K562 (cell line): ENCODE measurements around the gene FEM1B. TPM values are rescaled to one million over a fixed set of nuclear protein-coding genes. Genes with fewer than 3 reads are reported as not detected.

ENCODE experiments used
- ATAC-seq: fragments of 200-7000 bp; cut with Tn5 transposase; 3 replicates; pipeline ENCODE4 v1.9.1; 2020; ENCODE audit warnings: moderate library complexity
- BruUV-seq: library from RNA; stranded (reverse); fragments of 400-500 nt; replicated peaks from 2 replicates; lab custom pipeline; 2021; lab: Mats Ljungman, UMichigan
- CTCF ChIA-PET: fragments of 300-600 bp; formaldehyde crosslinking; extraction: SDS; loops from one replicate; lab custom pipeline; 2021; ENCODE audit warnings: low intra/inter-chr PET ratio; lab: Yijun Ruan, JAX
- POLR2A ChIA-PET: fragments of 300-600, 350-650 bp; sonication (Branson Sonifier 250); formaldehyde crosslinking; extraction: SDS; loops from one replicate; lab custom pipeline; 2021; ENCODE audit warnings: antibody characterized with exemption, inconsistent platforms; lab: Yijun Ruan, JAX
- DNase-seq, 4 experiments: peaks; one replicate each; pipeline versions ENCODE4 v3.0.0 to v3.0.0-alpha.2; 2011 to 2018; ENCODE audit warnings: low spot score in 3 of 4, mixed read lengths in 3 of 4; ENCODE audit errors: extremely low read depth in 1 of 4
- FAIRE-seq: peaks from 2 replicates; lab custom pipeline; 2011; peaks lifted over from hg19 to GRCh38; lab: Jason Lieb, UNC
- H2AFZ ChIP-seq: 2 replicates; pipeline ENCODE4 v1.6.0; 2011; ENCODE audit warnings: low read depth, low read length, control low read depth, inconsistent platforms
- H3K27ac ChIP-seq: fragments of 200-600 bp; 3 replicates; pipeline ENCODE4 v1.8.0; 2011; ENCODE audit warnings: low read depth, mild to moderate bottlenecking, control low read depth, inconsistent platforms, low read length, moderate library complexity, mixed read lengths; ENCODE audit errors: extremely low read depth
- H3K27me3 ChIP-seq, 2 experiments: fragments of 300-600 bp in 1 of 2; 2 replicates in 1 of 2; 3 replicates in 1 of 2; pipeline versions ENCODE4 v1.6.0 to v1.8.0; 2011; ENCODE audit warnings: inconsistent platforms in 2 of 2, low read length in 2 of 2, mild to moderate bottlenecking in 1 of 2, mixed read lengths in 1 of 2, moderate library complexity in 1 of 2; ENCODE audit not compliant: control insufficient read depth in 2 of 2, insufficient read depth in 2 of 2
- H3K36me3 ChIP-seq: fragments of 300-600 bp; 3 replicates; pipeline ENCODE4 v1.8.0; 2011; ENCODE audit warnings: mild to moderate bottlenecking, low read length, inconsistent platforms; ENCODE audit not compliant: control insufficient read depth, insufficient read depth
- H3K4me1 ChIP-seq, 2 experiments: fragments of 200-600 bp in 1 of 2; replicated peaks in 1 of 2; 2 replicates in 1 of 2; 3 replicates in 1 of 2; pipeline versions ENCODE4 v1.5.1 to v1.8.0; 2011; ENCODE audit warnings: inconsistent platforms in 2 of 2, low read length in 2 of 2, mild to moderate bottlenecking in 1 of 2, mixed read lengths in 1 of 2, moderate library complexity in 1 of 2; ENCODE audit not compliant: control insufficient read depth in 2 of 2, insufficient read depth in 2 of 2
- H3K4me2 ChIP-seq: 2 replicates; pipeline ENCODE4 v1.6.1; 2011; ENCODE audit warnings: low read length, control low read depth, inconsistent platforms, mixed read lengths; ENCODE audit not compliant: insufficient read depth
- H3K4me3 ChIP-seq: fragments of 200-600 bp; sonication (generic), shearing (Covaris generic); 2 replicates; pipeline ENCODE4 v1.5.1; 2016; ENCODE audit warnings: control low read depth, inconsistent platforms
- H3K79me2 ChIP-seq: fragments of 200-600 bp; 3 replicates; pipeline ENCODE4 v1.8.0; 2011; ENCODE audit warnings: low read length, inconsistent platforms; ENCODE audit not compliant: control insufficient read depth, insufficient read depth
- H3K9ac ChIP-seq, 2 experiments: 2 replicates each; pipeline versions ENCODE4 v1.6.0 to v1.6.1; 2011; ENCODE audit warnings: low read depth in 2 of 2, low read length in 2 of 2, control low read depth in 1 of 2, inconsistent platforms in 1 of 2, mild to moderate bottlenecking in 1 of 2, mixed read lengths in 1 of 2; ENCODE audit not compliant: insufficient read depth in 1 of 2
- H3K9me1 ChIP-seq: one replicate; pipeline ENCODE4 v1.6.0; 2011; ENCODE audit warnings: inconsistent platforms, mild to moderate bottlenecking, low read length, moderate library complexity; ENCODE audit not compliant: control insufficient read depth, insufficient read depth
- H3K9me3 ChIP-seq: replicated peaks from 2 replicates; pipeline ENCODE4 v1.5.1; 2011; ENCODE audit warnings: low read depth, low read length, inconsistent platforms; ENCODE audit not compliant: control insufficient read depth, insufficient read depth
- H4K20me1 ChIP-seq: replicated peaks from 2 replicates; pipeline ENCODE4 v1.6.1; 2011; ENCODE audit warnings: low read length, inconsistent platforms, mixed read lengths; ENCODE audit not compliant: control insufficient read depth, insufficient read depth
- GMEB1 ChIP-seq: fragments of 250-450 bp; sonication (Bioruptor Pico); IDR thresholded peaks from 2 replicates; pipeline ENCODE4 v1.4.0; 2020; ENCODE audit warnings: mild to moderate bottlenecking
- PRPF4 ChIP-seq: fragments of 200-400 bp; formaldehyde crosslinking; IDR thresholded peaks from one replicate; pipeline ENCODE4 v1.6.1; 2017; ENCODE audit warnings: low read length, low read depth, mild to moderate bottlenecking; ENCODE audit not compliant: insufficient read depth, poor library complexity, severe bottlenecking
- ZNF316 ChIP-seq: fragments of 450-650 bp; IDR thresholded peaks from 2 replicates; pipeline ENCODE4 v1.6.1; 2016
- WGBS: fragments of 100-300 bp; shearing (Covaris generic); methylation state at CpG from one replicate; pipeline ENCODE4 v1.1.6; 2016; ENCODE audit warnings: low coverage, mixed read lengths; ENCODE audit not compliant: insufficient coverage; ENCODE audit errors: missing lambda C conversion rate; 5-methylcytosine and 5-hydroxymethylcytosine counted together
- in situ Hi-C: fragments of 300-500 bp; cut with MboI; formaldehyde crosslinking; loops from 4 replicates; pipeline ENCODE4 v1.15.0; 2018; ENCODE audit warnings: inconsistent platforms, mixed read lengths
- intact Hi-C: fragments of 100-400 bp; cut with micrococcal nuclease; formaldehyde crosslinking; loops from 2 replicates; pipeline ENCODE4 v1.14.2; 2022
- polyA plus RNA-seq, 8 experiments: library from polyadenylated mRNA; depleted of rRNA in 4 of 8; stranded (reverse) in 5 of 8; unstranded in 3 of 8; fragments of >200 nt; fragmentation: Nextera tagmentation in 2 of 8; fragmentation: Illumina TruSeq in 1 of 8; extraction: Ambion mirVana in 2 of 8; extraction: Trizol in 1 of 8; gene quantifications; 2 replicates each; pipeline versions ENCODE4 v1.2.1 to v1.2.3, GENCODE V29; 2011 to 2014; ENCODE audit warnings: inconsistent platforms in 1 of 8, missing spikeins in 1 of 8
- total RNA-seq, 7 experiments: library from RNA; depleted of rRNA in 6 of 7; stranded (reverse); fragments of >200 nt in 6 of 7; fragmentation: Illumina TruSeq in 2 of 7; extraction: Trizol in 2 of 7; gene quantifications; 2 replicates each; pipeline versions ENCODE4 v1.2.1 to v1.2.3, GENCODE V29; 2011 to 2021; ENCODE audit warnings: low replicate concordance in 1 of 7

FEM1B gene
- total and polyA plus RNA-seq, 9 of the 15 experiments (the other 6 are each of a cell fraction or from before 2014, with no cell fraction given) = 5.9 to 61.6 (median 20.1) TPM

- H3K9ac ChIP-seq = no peak overlapping the region
- ATAC-seq (no peak), DNase-seq (no peak), FAIRE-seq (no peak)
- H3K79me2 ChIP-seq = no peaks in the 10 kb centered on the region
- H3K9me3 ChIP-seq = no peaks in the 10 kb centered on the region
- no peak overlapping the region for H3K4me2 ChIP-seq
- in situ Hi-C loops (no loop called here), intact Hi-C loops (no loop called here)
- under 1% methylated on average over 8 of the region's 8 CpGs for WGBS
- ChIA-PET POLR2A (interaction anchor here (0.7 to 1.8 kb wide), 2 partner anchors 11 to 19 kb away, joined by 5 read pairs; no protein-coding TSS in a partner anchor), CTCF (no interaction called here)
- H3K36me3 ChIP-seq = no peaks in the 10 kb centered on the region
- H3K27ac ChIP-seq = no peak overlapping the region
- peaks cover 28 to 80% of the 10 kb centered on the region in 2 experiments for H3K27me3 ChIP-seq
- H2AFZ ChIP-seq = no peak overlapping the region
- no peaks in the 10 kb centered on the region for H3K9me1 ChIP-seq
- no peak overlapping the region for H3K4me3 ChIP-seq
- H4K20me1 ChIP-seq = peaks cover 2% of the 10 kb centered on the region; the same call in 1 of the 2 replicates
- TF ChIP-seq ZNF316 = 0 out of 2 replicates have a peak, but pooled peaks have one; percentile 37
- TF ChIP-seq GMEB1 (CRISPR knock-in tag) = no peak
- TF ChIP-seq PRPF4 = no peak
- no TSS peak for BruUV-seq
- no peaks in the 10 kb centered on the region; a peak in 1 of 5 replicates for H3K4me1 ChIP-seq
These were observed 56.4 kb downstream of the FEM1B start for GRCh38 chr15:68333775-68334470.
